HG03097 (cell line): ENCODE measurements around the gene FBXO39.
"Not testable (repeated sequence)": the region's sequence is repeated elsewhere in the genome, so short reads cannot be mapped to it uniquely, and the experiment has no call there.

Experiments
- ATAC-seq: cut with Tn5 transposase; IDR thresholded peaks from one replicate; pipeline ENCODE4 v1.9.1; 2021; ENCODE audit not compliant: unreplicated experiment, low FRiP score

Gene FBXO39

DNA sequence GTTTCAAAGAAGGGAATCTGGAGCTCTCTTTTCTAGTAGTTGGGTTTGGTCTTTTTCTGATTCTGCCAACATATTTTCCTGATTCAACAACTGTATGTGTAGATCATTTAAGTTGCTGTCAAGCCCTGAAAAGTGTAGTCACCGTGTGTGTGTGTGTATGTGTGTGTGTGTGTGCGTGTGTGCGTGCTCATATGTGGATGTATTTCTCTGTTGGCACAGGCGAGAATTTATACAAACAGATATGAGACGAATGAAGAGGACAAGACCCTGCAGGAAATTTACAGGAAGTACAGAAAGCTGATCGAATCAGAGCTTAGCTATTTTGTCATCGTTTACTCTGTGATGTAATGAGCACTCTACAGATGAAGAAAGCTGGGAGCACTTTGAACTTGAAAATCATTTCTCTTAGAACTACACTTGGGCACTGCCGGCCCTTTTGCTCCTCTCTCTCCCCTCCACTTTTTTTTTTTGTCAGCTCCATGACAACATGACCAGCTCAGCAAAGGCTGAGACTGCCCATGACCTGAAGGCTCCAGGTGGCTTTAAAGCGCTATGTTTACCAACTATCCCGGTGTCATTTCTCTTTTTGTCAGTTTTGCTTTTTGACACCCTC lies 11.2 kb downstream of the FBXO39 start:
- ATAC-seq = no peak

DNA sequence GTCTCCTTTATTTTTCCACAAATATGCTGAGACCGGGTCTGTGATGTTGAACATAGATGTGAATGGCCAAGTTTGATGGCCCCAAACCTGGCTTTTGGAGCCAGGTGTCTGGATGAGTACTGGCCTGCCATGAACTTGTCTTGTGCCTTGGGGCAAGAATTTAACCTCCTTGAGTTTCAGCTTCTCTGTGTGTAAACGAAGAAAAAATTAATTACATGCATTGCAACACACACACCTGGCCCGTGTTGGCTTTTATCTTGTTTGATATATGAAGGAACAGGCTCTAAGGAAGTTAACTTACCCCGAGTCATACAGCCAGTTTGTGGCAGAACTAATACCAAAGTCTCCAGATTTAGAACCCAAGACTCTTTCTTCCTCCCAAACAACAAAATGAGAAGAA lies 13.1 kb downstream of the FBXO39 start:
- ATAC-seq = no peak

- no peak for ATAC-seq
Measured at GRCh38 chr17:6793748-6794493, 17.9 kb downstream of the FBXO39 start.

- no peak for ATAC-seq
Measured at GRCh38 chr17:6796017-6796886, 20.2 kb downstream of the FBXO39 start.

DNA sequence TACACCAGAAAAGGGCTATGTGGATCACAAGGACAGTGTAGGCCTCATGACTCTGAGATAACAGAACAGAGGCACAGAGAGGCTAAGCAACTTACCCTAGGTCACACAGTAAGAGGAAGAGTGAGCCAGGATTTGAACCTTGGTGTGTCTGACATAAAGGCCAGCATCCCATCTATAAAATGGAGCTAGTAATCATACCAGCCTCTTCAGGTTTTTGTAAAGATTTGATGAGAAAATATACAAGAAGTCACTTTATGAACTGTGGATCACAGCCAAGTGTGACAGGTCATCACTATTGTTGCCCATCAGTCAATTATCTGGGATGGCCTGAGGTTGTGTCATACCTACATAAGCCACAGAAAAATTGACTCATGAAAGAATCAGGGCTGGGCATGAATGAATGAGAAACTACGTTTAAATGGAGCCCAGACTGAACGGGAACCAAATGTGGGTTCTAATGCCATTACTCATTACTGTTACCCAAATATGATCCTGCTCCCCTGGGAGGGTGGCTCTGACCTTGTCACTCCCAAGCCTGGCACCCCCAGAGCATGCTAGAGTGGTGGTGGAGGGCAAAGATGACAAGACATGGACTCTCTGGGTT lies 21.0 kb downstream of the FBXO39 start:
- ATAC-seq = no peak

- no peak for ATAC-seq
Measured at GRCh38 chr17:6797718-6798351, 21.8 kb downstream of the FBXO39 start.

DNA sequence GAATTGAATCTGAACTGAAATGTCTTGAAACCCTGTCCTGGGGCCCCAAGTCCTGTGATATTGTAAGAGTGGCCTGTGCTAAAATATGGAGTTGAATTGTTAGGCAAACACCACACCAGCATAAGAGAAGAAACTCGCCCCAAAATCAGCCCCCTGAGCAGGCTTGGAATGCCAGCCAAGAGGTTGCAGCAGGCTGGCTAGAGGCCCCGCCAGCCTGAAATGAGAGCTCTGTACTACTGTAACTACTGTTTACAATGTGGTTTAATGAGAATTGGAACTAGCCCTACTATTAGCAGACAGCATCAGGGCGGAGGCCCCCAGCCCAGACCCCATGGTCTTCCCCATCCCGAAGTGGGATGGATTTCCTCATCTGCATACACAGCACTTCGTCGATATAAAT lies 23.7 kb downstream of the FBXO39 start:
- ATAC-seq = no peak

DNA sequence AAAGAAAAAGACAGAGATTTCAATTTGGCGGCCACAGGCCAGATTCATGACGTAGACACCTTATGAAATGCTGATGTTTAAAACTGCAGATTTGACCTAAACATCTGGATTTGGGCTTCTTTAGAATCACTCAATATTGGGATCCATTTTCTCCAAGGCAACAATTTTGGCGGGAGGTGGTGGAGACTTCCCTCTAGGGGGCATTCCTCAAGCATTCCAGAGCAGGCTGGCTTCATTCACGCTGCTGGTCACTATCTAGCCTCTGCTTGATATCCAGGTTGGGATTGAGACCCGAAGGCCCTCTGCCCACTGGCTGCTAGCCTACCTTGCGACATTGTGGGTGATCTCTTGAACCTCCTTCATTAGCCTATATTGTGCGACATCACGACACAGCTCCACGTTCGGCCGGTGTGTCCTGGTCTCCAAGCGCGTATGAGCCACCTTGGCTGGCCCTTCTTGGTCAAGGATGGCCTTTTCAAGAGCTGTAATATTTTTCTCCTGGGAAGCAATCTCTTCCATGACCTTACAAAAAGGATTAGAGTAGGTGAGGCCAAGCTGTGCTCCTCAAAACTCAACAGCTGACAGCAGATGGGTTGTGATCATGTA lies 24.5 kb downstream of the FBXO39 start:
- ATAC-seq = no peak

DNA sequence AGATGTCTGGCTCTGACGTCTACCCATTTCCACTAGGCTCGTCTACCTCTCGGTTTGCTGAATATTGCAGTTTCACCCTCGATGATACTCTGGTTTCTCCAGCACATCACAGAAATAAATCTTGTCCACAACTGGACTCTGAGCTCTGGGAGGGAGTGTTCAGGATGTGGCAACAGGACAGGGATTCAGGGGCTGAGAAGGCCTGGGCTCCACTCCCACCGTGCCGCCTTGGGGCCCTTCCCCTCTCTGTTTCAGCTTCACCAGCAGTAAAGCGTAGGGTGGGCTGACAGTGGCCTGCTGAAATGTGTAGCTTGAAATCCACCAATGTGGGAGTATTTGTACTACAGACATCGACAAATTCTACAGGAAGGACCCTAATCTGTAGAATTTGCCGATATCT lies 35.5 kb downstream of the FBXO39 start:
- ATAC-seq = no peak

DNA sequence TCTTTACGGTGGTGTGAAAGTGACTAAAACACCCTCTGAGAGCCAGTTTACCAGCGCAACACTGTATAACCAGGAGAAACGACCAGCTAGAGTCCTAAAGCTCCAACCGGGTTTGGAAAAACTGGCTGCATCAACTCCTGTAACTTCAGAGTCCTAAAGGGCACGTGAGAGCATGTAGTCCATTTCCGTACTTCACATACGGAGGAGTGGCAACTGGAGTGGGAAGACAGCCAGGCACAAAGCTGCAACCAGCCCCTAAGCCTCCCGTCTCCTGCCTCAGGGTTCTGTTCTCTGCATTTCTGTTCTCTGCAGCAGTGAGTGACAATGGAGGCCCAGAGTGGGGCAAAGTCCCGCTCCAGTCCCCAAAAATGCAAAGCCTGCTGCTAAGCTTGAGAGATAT lies 36.3 kb downstream of the FBXO39 start:
- ATAC-seq = no peak

DNA sequence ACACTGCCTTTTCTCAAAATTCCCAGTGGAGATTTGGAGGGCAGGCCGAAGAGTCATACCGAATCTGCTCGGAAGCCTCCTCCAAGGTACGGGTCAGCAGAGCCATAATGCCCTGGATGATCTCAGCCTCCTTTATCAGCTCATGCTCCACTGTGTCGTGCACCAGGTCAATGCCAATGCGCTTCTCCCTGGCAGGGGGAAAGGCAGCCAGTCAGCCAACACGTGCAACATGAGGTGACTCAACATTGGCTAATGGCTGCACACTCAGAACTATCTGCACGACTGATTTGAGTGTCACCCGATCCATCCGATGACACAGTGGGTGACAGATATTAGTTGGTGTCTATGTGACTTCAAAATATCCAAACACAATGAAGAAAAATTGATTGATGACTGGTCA lies 39.8 kb downstream of the FBXO39 start:
- no peak for ATAC-seq

- not testable (repeated sequence) for ATAC-seq
Measured at GRCh38 chr17:6816368-6816767, 40.4 kb downstream of the FBXO39 start.

DNA sequence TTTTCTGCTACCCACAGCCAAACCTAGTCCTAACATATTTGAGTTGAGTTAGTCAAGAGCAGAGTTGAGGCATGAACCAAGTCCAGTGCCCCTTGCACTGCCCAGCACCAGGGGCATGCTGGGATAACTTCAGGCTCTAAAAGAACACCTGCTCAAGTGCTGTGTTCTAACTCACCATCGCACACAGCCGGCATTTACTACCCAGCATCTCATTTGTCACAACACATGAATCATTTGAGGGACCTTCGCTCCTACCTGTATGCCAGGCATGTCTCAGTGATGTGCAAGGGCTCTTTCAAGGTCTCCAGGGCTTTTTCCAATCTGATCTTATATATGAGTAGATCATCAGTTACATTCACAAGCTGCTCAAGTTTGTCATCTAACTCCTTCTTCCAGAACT lies 42.9 kb downstream of the FBXO39 start:
- no peak for ATAC-seq

GRCh38 chr17:6823011-6823442 lies 47.0 kb downstream of the FBXO39 start:
- no peak for ATAC-seq

DNA sequence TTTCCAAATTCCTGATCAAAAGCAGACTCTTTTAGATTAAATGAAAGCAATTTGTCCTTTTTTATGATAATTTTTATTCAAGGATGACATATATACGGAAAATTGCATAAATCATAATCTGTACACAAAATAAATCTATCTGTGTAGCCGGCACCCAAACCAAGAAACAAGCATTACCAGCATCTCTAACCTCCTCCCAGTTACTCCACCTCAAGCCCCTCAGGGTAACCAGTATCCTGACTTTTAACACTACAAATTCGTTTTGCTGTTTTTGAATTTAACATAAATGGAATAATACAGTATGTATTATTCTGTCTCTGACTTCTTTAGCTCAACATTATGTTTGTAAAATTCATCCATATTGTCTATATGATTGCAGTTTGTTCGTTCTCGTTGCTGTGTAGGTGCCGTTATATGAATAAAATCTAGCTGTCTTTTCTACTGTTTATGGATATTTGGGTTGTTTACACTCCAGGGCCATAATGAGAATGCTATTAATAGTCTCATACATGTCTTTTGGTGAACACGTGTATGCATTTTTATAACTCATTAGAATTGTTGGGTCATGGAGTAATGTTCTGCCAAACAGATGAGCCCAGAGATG lies 54.5 kb downstream of the FBXO39 start:
- ATAC-seq = no peak

- ATAC-seq = no peak
Measured at GRCh38 chr17:6831661-6832263, 55.7 kb downstream of the FBXO39 start, which contains the start of gene TEKT1. Gene TEKT1, minus strand, starts transcription at chr17:6831729. Its CDS starts 1,353 bp downstream, at chr17:6830376.
